CD14-positive monocyte (primary cell): ENCODE measurements around the gene SPRED2. TPM values are rescaled to one million over a fixed set of nuclear protein-coding genes. Genes with fewer than 3 reads are reported as not detected.
"Not testable (repeated sequence)": the region's sequence is repeated elsewhere in the genome, so short reads cannot be mapped to it uniquely, and the experiment has no call there.

ENCODE experiments used
- DNase-seq, 3 donors: peaks; one replicate each; pipeline ENCODE4 v3.0.0-alpha.2; 2011 to 2022
- H2AFZ ChIP-seq: 2 replicates; pipeline ENCODE4 v1.6.0; 2012; ENCODE audit warnings: mild to moderate bottlenecking, low read depth, low read length, inconsistent platforms; ENCODE audit not compliant: insufficient read depth, poor library complexity, severe bottlenecking
- H3K27ac ChIP-seq, 2 donors: 1 replicate in 1 of 2; 2 replicates in 1 of 2; pipeline ENCODE4 v1.5.1; 2012 to 2013; ENCODE audit warnings: low read length in 2 of 2, control low read depth in 1 of 2, inconsistent platforms in 1 of 2, low read depth in 1 of 2, mild to moderate bottlenecking in 1 of 2
- H3K27me3 ChIP-seq, 2 donors: one replicate each; pipeline versions ENCODE4 v1.6.0 to v1.6.1; 2011 to 2013; ENCODE audit warnings: low read length in 2 of 2; ENCODE audit not compliant: control insufficient read depth in 2 of 2, insufficient read depth in 2 of 2
- H3K36me3 ChIP-seq, 2 donors: replicated peaks in 1 of 2; 1 replicate in 1 of 2; 2 replicates in 1 of 2; pipeline versions ENCODE4 v1.5.1 to v1.6.1; 2012 to 2013; ENCODE audit warnings: low read length in 2 of 2, control low read depth in 1 of 2, inconsistent platforms in 1 of 2, mild to moderate bottlenecking in 1 of 2; ENCODE audit not compliant: insufficient read depth in 2 of 2, control insufficient read depth in 1 of 2
- H3K4me1 ChIP-seq, 2 donors: 1 replicate in 1 of 2; 2 replicates in 1 of 2; pipeline versions ENCODE4 v1.5.1 to v1.6.1; 2012 to 2013; ENCODE audit warnings: low read length in 2 of 2, control low read depth in 1 of 2, inconsistent platforms in 1 of 2, mild to moderate bottlenecking in 1 of 2, moderate library complexity in 1 of 2; ENCODE audit not compliant: insufficient read depth in 2 of 2, control insufficient read depth in 1 of 2
- H3K4me2 ChIP-seq: replicated peaks from 2 replicates; pipeline ENCODE3; 2012; ENCODE audit warnings: low read length, moderate library complexity, mild to moderate bottlenecking; ENCODE audit not compliant: poor library complexity, severe bottlenecking; ENCODE audit errors: extremely low read depth
- H3K4me3 ChIP-seq, 3 experiments: fragments of 200-600 bp in 1 of 3; sonication (generic) in 1 of 3; replicated peaks in 1 of 3; 1 replicate in 2 of 3; 2 replicates in 1 of 3; pipeline ENCODE4 v1.5.1; 2011 to 2013; ENCODE audit warnings: low read length in 3 of 3, mild to moderate bottlenecking in 3 of 3, control low read depth in 2 of 3, low read depth in 2 of 3, inconsistent platforms in 1 of 3, moderate library complexity in 1 of 3
- H3K79me2 ChIP-seq: 2 replicates; pipeline ENCODE4 v1.6.0; 2012; ENCODE audit warnings: mild to moderate bottlenecking, control low read depth, inconsistent platforms, low read length, moderate library complexity; ENCODE audit not compliant: insufficient read depth
- H3K9ac ChIP-seq: 2 replicates; pipeline ENCODE4 v1.6.0; 2017; ENCODE audit warnings: low read length, mild to moderate bottlenecking; ENCODE audit not compliant: insufficient read depth, poor library complexity, severe bottlenecking
- H3K9me3 ChIP-seq, 2 donors: replicated peaks in 1 of 2; 1 replicate in 1 of 2; 2 replicates in 1 of 2; pipeline versions ENCODE4 v1.5.1 to v1.6.1; 2012 to 2013; ENCODE audit warnings: low read length in 2 of 2, control low read depth in 1 of 2; ENCODE audit not compliant: control insufficient read depth in 1 of 2, insufficient read depth in 1 of 2
- H4K20me1 ChIP-seq: 2 replicates; pipeline ENCODE4 v1.6.0; 2012; ENCODE audit warnings: mild to moderate bottlenecking, low read length, control low read depth, moderate library complexity; ENCODE audit not compliant: insufficient read depth
- H3K27ac Mint-ChIP-seq, 7 donors: one replicate each; pipeline ENCODE4 v1.8.0; 2020; ENCODE audit warnings: mild to moderate bottlenecking in 7 of 7, mixed read lengths in 7 of 7, moderate library complexity in 6 of 7, inconsistent platforms in 2 of 7
- H3K27me3 Mint-ChIP-seq, 3 donors: one replicate each; pipeline ENCODE4 v1.8.0; 2021 to 2022; ENCODE audit warnings: low read depth in 3 of 3, mild to moderate bottlenecking in 3 of 3, mixed read lengths in 3 of 3, moderate library complexity in 3 of 3, inconsistent platforms in 1 of 3
- H3K36me3 Mint-ChIP-seq, 2 donors: one replicate each; pipeline ENCODE4 v1.8.0; 2020; ENCODE audit warnings: mixed read lengths in 2 of 2, inconsistent platforms in 1 of 2, mild to moderate bottlenecking in 1 of 2
- H3K4me1 Mint-ChIP-seq: one replicate; pipeline ENCODE4 v1.8.0; 2020; ENCODE audit warnings: mild to moderate bottlenecking, mixed read lengths
- H3K4me3 Mint-ChIP-seq, 2 donors: one replicate each; pipeline ENCODE4 v1.8.0; 2020; ENCODE audit warnings: mild to moderate bottlenecking in 2 of 2, mixed read lengths in 2 of 2, moderate library complexity in 1 of 2
- H3K9me3 Mint-ChIP-seq, 7 donors: one replicate each; pipeline ENCODE4 v1.8.0; 2020 to 2022; ENCODE audit warnings: mixed read lengths in 7 of 7, mild to moderate bottlenecking in 6 of 7, moderate library complexity in 6 of 7, inconsistent platforms in 2 of 7
- WGBS: methylation state at CpG from one replicate; pipeline ENCODE4 v1.1.5; 2013; ENCODE audit warnings: missing lambda C conversion rate; ENCODE audit not compliant: insufficient coverage; 5-methylcytosine and 5-hydroxymethylcytosine counted together
- intact Hi-C, 2 donors: fragments of 100-400 bp; cut with micrococcal nuclease; formaldehyde crosslinking; loops; one replicate each; pipeline versions ENCODE4 v1.15.0 to v1.15.1; 2023
- polyA plus RNA-seq, 3 donors: library from polyadenylated mRNA; depleted of rRNA in 1 of 3; unstranded in 2 of 3; stranded (reverse) in 1 of 3; fragments of 300-500 nt in 2 of 3; fragments of >200 nt in 1 of 3; fragmentation: Illumina TruSeq in 2 of 3; gene quantifications; 1 replicate in 2 of 3; 2 replicates in 1 of 3; pipeline ENCODE4 v1.2.3, GENCODE V29; 2012 to 2021
- TF ChIP-seq, protein P1 (sequence below): fragments of 200-600 bp; IDR thresholded peaks from one replicate; pipeline ENCODE4 v1.8.0; 2022; ENCODE audit warnings: antibody characterized with exemption, mild to moderate bottlenecking

SPRED2 gene
- polyA plus RNA-seq, 3 donors, result 0.20 to 2.0 (median 0.33) TPM

DNA sequence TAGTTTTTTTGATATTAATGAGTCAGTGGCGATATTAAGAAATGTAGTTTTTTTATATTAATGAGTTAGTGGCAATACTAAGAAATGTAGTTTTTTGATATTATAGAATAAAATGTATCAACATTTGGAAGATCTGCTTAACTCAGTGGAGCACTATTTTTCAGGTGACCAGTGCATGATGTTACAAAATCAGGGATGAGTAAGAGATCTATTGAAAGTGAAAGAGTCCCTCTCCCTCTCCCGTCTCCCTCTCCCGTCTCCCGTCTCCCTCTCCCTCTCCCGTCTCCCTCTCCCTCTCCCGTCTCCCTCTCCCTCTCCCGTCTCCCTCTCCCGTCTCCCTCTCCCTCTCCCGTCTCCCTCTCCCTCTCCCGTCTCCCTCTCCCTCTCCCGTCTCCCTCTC is 94.5 kb downstream of the SPRED2 start:
- H3K9ac ChIP-seq, H3K9me3 ChIP-seq, H3K4me1 Mint-ChIP-seq, H3K4me1 ChIP-seq, H3K79me2 ChIP-seq, H3K36me3 ChIP-seq, H3K4me2 ChIP-seq, H3K27me3 Mint-ChIP-seq, intact Hi-C loops, H3K27ac Mint-ChIP-seq, H3K9me3 Mint-ChIP-seq, H3K4me3 ChIP-seq, DNase-seq, H3K27me3 ChIP-seq, H2AFZ ChIP-seq, H3K4me3 Mint-ChIP-seq, H3K27ac ChIP-seq, H4K20me1 ChIP-seq: not testable (repeated sequence)
- H3K36me3 Mint-ChIP-seq, result peaks cover 10 to 14% of the 10 kb centered on the region in 2 donors
- no CpG with 5 or more reads among the region's 11 CpGs for WGBS

DNA sequence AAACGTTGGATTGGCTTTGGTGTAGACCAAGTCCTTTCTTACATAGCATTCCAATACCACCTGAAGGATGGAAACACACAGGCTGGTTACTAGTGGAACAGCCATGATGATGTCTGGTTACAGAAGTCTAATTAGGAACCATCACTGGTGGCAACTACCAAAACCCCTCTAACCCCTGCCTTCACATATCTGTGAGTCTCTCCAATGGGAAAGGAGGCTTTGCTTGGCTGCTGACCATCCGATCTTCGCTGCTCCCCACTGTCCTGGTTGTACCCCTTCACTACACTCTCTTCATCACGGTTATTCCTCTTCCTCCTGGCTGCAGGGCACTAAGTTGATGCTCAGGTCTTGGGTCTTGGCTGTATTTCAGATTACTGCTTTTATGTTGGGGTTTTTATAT is 97.7 kb downstream of the SPRED2 start:
- Histone ChIP-seq H3K9me3 (no peaks in the 10 kb centered on the region), H3K9ac (no peak overlapping the region), H3K36me3 (peaks cover 2 to 12% of the 10 kb centered on the region in 2 donors), H2AFZ (no peak overlapping the region), H3K4me2 (no peak overlapping the region), H4K20me1 (no peaks in the 10 kb centered on the region), H3K4me3 (no peak overlapping the region), H3K79me2 (no peaks in the 10 kb centered on the region), H3K27ac (no peak overlapping the region), H3K27me3 (no peaks in the 10 kb centered on the region), H3K4me1 (no peaks in the 10 kb centered on the region)
- Mint-ChIP-seq H3K4me3 (no peak overlapping the region), H3K27me3 (no peaks in the 10 kb centered on the region), H3K27ac (no peak overlapping the region), H3K36me3 (peaks cover 16% of the 10 kb centered on the region in 2 donors), H3K9me3 (no peaks in the 10 kb centered on the region), H3K4me1 (no peaks in the 10 kb centered on the region)
- intact Hi-C loops, result no loop called here
- TF ChIP-seq, protein P1, sequence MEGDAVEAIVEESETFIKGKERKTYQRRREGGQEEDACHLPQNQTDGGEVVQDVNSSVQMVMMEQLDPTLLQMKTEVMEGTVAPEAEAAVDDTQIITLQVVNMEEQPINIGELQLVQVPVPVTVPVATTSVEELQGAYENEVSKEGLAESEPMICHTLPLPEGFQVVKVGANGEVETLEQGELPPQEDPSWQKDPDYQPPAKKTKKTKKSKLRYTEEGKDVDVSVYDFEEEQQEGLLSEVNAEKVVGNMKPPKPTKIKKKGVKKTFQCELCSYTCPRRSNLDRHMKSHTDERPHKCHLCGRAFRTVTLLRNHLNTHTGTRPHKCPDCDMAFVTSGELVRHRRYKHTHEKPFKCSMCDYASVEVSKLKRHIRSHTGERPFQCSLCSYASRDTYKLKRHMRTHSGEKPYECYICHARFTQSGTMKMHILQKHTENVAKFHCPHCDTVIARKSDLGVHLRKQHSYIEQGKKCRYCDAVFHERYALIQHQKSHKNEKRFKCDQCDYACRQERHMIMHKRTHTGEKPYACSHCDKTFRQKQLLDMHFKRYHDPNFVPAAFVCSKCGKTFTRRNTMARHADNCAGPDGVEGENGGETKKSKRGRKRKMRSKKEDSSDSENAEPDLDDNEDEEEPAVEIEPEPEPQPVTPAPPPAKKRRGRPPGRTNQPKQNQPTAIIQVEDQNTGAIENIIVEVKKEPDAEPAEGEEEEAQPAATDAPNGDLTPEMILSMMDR, result no peak
- DNase-seq, result no peak
- WGBS, result 100% methylated on average over 2 of the region's 4 CpGs
